SK-N-SH (cell line): ENCODE measurements around the gene SLC2A3.

Experiments
- EZH2phosphoT487 ChIP-seq: fragments of 200-600 bp; sonication (generic); IDR thresholded peaks from 2 replicates; pipeline ENCODE4 v1.6.1; 2017; ENCODE audit warnings: low read depth, mixed run types, mild to moderate bottlenecking, antibody characterized with exemption, moderate library complexity, borderline replicate concordance
- FOSL2 ChIP-seq: IDR thresholded peaks from 2 replicates; pipeline ENCODE4 v1.4.0; 2012; ENCODE audit warnings: low read depth, mild to moderate bottlenecking, moderate library complexity, borderline replicate concordance
- FOXM1 ChIP-seq: IDR thresholded peaks from 2 replicates; pipeline ENCODE4 v1.4.0; 2012; ENCODE audit warnings: low read depth, mild to moderate bottlenecking
- MEF2A ChIP-seq: IDR thresholded peaks from 2 replicates; pipeline ENCODE4 v1.4.0; 2012; ENCODE audit warnings: low read depth, borderline replicate concordance
- NFIC ChIP-seq: IDR thresholded peaks from 2 replicates; pipeline ENCODE4 v1.4.0; 2012; ENCODE audit warnings: borderline replicate concordance
- RAD21 ChIP-seq: IDR thresholded peaks from 2 replicates; pipeline ENCODE4 v1.6.1; 2012; ENCODE audit warnings: mild to moderate bottlenecking, low read length
- SIN3A ChIP-seq: IDR thresholded peaks from 2 replicates; pipeline ENCODE4 v1.6.1; 2012; ENCODE audit warnings: low read depth, mild to moderate bottlenecking, low read length, moderate library complexity, borderline replicate concordance
- TAF1 ChIP-seq: IDR thresholded peaks from 2 replicates; pipeline ENCODE4 v1.6.1; 2012; ENCODE audit warnings: low read depth, mild to moderate bottlenecking, low read length, moderate library complexity, borderline replicate concordance
- USF1 ChIP-seq: IDR thresholded peaks from 2 replicates; pipeline ENCODE4 v1.4.0; 2012; ENCODE audit warnings: low read depth, borderline replicate concordance
- ZBTB33 ChIP-seq: IDR thresholded peaks from 2 replicates; pipeline ENCODE4 v1.4.0; 2012; ENCODE audit warnings: low read depth, borderline replicate concordance
- TF ChIP-seq, protein P1 (sequence below): fragments of 200-600 bp; sonication (generic); IDR thresholded peaks from 2 replicates; pipeline ENCODE4 v1.6.1; 2017; ENCODE audit warnings: antibody characterized with exemption, mild to moderate bottlenecking, moderate library complexity
- TF ChIP-seq, protein P2 (sequence below): fragments of 150-350 bp; IDR thresholded peaks from 2 replicates; pipeline ENCODE4 v1.6.1; 2016; ENCODE audit warnings: mild to moderate bottlenecking, low read depth, low read length
- TF ChIP-seq, protein P3 (sequence below): IDR thresholded peaks from 2 replicates; pipeline ENCODE4 v1.6.1; 2012; ENCODE audit warnings: mild to moderate bottlenecking, low read depth, low read length, moderate library complexity

- TF ChIP-seq, protein P1, sequence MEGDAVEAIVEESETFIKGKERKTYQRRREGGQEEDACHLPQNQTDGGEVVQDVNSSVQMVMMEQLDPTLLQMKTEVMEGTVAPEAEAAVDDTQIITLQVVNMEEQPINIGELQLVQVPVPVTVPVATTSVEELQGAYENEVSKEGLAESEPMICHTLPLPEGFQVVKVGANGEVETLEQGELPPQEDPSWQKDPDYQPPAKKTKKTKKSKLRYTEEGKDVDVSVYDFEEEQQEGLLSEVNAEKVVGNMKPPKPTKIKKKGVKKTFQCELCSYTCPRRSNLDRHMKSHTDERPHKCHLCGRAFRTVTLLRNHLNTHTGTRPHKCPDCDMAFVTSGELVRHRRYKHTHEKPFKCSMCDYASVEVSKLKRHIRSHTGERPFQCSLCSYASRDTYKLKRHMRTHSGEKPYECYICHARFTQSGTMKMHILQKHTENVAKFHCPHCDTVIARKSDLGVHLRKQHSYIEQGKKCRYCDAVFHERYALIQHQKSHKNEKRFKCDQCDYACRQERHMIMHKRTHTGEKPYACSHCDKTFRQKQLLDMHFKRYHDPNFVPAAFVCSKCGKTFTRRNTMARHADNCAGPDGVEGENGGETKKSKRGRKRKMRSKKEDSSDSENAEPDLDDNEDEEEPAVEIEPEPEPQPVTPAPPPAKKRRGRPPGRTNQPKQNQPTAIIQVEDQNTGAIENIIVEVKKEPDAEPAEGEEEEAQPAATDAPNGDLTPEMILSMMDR: no peak
- TF ChIP-seq, protein P2, sequence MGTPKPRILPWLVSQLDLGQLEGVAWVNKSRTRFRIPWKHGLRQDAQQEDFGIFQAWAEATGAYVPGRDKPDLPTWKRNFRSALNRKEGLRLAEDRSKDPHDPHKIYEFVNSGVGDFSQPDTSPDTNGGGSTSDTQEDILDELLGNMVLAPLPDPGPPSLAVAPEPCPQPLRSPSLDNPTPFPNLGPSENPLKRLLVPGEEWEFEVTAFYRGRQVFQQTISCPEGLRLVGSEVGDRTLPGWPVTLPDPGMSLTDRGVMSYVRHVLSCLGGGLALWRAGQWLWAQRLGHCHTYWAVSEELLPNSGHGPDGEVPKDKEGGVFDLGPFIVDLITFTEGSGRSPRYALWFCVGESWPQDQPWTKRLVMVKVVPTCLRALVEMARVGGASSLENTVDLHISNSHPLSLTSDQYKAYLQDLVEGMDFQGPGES: no peak
- no peak for TF ChIP-seq FOSL2
- no peak for TF ChIP-seq NFIC
- TF ChIP-seq, protein P3, sequence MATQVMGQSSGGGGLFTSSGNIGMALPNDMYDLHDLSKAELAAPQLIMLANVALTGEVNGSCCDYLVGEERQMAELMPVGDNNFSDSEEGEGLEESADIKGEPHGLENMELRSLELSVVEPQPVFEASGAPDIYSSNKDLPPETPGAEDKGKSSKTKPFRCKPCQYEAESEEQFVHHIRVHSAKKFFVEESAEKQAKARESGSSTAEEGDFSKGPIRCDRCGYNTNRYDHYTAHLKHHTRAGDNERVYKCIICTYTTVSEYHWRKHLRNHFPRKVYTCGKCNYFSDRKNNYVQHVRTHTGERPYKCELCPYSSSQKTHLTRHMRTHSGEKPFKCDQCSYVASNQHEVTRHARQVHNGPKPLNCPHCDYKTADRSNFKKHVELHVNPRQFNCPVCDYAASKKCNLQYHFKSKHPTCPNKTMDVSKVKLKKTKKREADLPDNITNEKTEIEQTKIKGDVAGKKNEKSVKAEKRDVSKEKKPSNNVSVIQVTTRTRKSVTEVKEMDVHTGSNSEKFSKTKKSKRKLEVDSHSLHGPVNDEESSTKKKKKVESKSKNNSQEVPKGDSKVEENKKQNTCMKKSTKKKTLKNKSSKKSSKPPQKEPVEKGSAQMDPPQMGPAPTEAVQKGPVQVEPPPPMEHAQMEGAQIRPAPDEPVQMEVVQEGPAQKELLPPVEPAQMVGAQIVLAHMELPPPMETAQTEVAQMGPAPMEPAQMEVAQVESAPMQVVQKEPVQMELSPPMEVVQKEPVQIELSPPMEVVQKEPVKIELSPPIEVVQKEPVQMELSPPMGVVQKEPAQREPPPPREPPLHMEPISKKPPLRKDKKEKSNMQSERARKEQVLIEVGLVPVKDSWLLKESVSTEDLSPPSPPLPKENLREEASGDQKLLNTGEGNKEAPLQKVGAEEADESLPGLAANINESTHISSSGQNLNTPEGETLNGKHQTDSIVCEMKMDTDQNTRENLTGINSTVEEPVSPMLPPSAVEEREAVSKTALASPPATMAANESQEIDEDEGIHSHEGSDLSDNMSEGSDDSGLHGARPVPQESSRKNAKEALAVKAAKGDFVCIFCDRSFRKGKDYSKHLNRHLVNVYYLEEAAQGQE: no peak
- no peak for TF ChIP-seq EZH2phosphoT487
- TF ChIP-seq RAD21: no peak
- TF ChIP-seq FOXM1: no peak
- TF ChIP-seq SIN3A: no peak
- TF ChIP-seq ZBTB33: no peak
- TF ChIP-seq TAF1: no peak
- TF ChIP-seq USF1: no peak
- TF ChIP-seq MEF2A: no peak
Measured at GRCh38 chr12:7966563-7966962, 30.6 kb upstream of the SLC2A3 start.
